SK-N-SH treated with all-trans-retinoic acid at 6 μM for 48 hours (cell line): ENCODE data around the gene TMEM50A.

Experiments used
- ARNTL ChIP-seq: fragments of 450-650 bp; formaldehyde crosslinking; IDR thresholded peaks from 2 replicates; pipeline ENCODE4 v1.5.0; 2020; ENCODE audit warnings: low read depth, mild to moderate bottlenecking, moderate library complexity, borderline replicate concordance
- CREB5 ChIP-seq: fragments of 250-450 bp; sonication (Bioruptor Pico); IDR thresholded peaks from 2 replicates; pipeline ENCODE4 v1.5.1; 2020; ENCODE audit warnings: low read depth, mild to moderate bottlenecking, moderate library complexity
- CSDC2 ChIP-seq: fragments of 250-450 bp; sonication (Bioruptor Pico); IDR thresholded peaks from 2 replicates; pipeline ENCODE4 v1.5.0; 2020; ENCODE audit warnings: mild to moderate bottlenecking, moderate library complexity
- CSRNP3 ChIP-seq: fragments of 250-450 bp; sonication (Bioruptor Pico); IDR thresholded peaks from 2 replicates; pipeline ENCODE4 v1.5.1; 2021; ENCODE audit warnings: mild to moderate bottlenecking, moderate library complexity
- ESRRG ChIP-seq: fragments of 250-450 bp; sonication (Bioruptor Pico); IDR thresholded peaks from 2 replicates; pipeline ENCODE4 v1.6.1; 2021; ENCODE audit warnings: mild to moderate bottlenecking
- GLIS3 ChIP-seq: fragments of 250-450 bp; sonication (Bioruptor Pico); IDR thresholded peaks from 2 replicates; pipeline ENCODE4 v1.5.0; 2020; ENCODE audit warnings: mild to moderate bottlenecking, moderate library complexity
- OSR1 ChIP-seq: fragments of 250-450 bp; sonication (Bioruptor Pico); IDR thresholded peaks from 2 replicates; pipeline ENCODE4 v1.8.0; 2022; ENCODE audit warnings: moderate library complexity, mild to moderate bottlenecking, inconsistent platforms
- PPARA ChIP-seq: fragments of 250-450 bp; sonication (Bioruptor Pico); IDR thresholded peaks from 2 replicates; pipeline ENCODE4 v1.5.0; 2020; ENCODE audit warnings: mild to moderate bottlenecking, borderline replicate concordance
- RARB ChIP-seq: fragments of 250-450 bp; sonication (Bioruptor Pico); IDR thresholded peaks from 2 replicates; pipeline ENCODE4 v1.8.0; 2021; ENCODE audit warnings: mild to moderate bottlenecking, moderate library complexity
- TSHZ2 ChIP-seq: fragments of 250-450 bp; sonication (Bioruptor Pico); IDR thresholded peaks from 2 replicates; pipeline ENCODE4 v1.5.0; 2020; ENCODE audit warnings: mild to moderate bottlenecking, moderate library complexity
- ZFP3 ChIP-seq: fragments of 250-450 bp; sonication (Bioruptor Pico); IDR thresholded peaks from 2 replicates; pipeline ENCODE4 v1.5.0; 2020; ENCODE audit warnings: mild to moderate bottlenecking, moderate library complexity
- ZNF70 ChIP-seq: fragments of 450-650 bp; formaldehyde crosslinking; IDR thresholded peaks from 2 replicates; pipeline ENCODE4 v1.5.0; 2020; ENCODE audit warnings: mild to moderate bottlenecking, moderate library complexity
- ZNF8 ChIP-seq: fragments of 450-650 bp; formaldehyde crosslinking; IDR thresholded peaks from 2 replicates; pipeline ENCODE4 v1.5.0; 2020; ENCODE audit warnings: mild to moderate bottlenecking, moderate library complexity

DNA sequence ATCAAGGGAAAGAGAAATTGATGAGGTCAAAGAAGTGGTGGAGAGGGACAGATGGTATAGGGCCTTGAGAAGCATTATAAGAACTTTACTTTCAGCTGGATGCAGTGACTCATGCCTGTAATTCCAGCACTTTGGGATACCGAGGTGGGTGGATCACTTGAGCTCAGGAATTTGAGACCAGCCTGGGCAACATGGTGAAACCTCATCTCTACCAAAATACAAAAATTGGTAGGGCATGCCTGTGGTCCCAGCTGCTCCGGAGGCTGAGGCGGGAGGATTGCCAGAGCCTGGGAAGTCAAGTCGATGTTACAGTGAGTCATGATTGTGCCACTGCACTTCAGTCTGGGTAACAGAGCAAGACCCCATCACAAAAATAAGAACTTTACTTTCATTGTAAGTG, 5.7 kb downstream of the TMEM50A start:
- no peak for TF ChIP-seq ZFP3 (CRISPR knock-in tag)
- no peak for TF ChIP-seq ZNF8 (CRISPR knock-in tag)
- no peak for TF ChIP-seq OSR1
- no peak for TF ChIP-seq ZNF70
- no peak for TF ChIP-seq RARB (CRISPR knock-in tag)
- no peak for TF ChIP-seq ESRRG (CRISPR knock-in tag)
- TF ChIP-seq ARNTL (CRISPR knock-in tag) = no peak
- no peak for TF ChIP-seq CREB5 (CRISPR knock-in tag)
- TF ChIP-seq GLIS3 (CRISPR knock-in tag) = no peak
- no peak for TF ChIP-seq PPARA (CRISPR knock-in tag)
- no peak for TF ChIP-seq CSRNP3 (CRISPR knock-in tag)
- TF ChIP-seq CSDC2 (CRISPR knock-in tag) = no peak
- TF ChIP-seq TSHZ2 (CRISPR knock-in tag) = no peak
